Measurements from ENCODE around the gene CNTNAP2.

CNTNAP2 gene

DNA sequence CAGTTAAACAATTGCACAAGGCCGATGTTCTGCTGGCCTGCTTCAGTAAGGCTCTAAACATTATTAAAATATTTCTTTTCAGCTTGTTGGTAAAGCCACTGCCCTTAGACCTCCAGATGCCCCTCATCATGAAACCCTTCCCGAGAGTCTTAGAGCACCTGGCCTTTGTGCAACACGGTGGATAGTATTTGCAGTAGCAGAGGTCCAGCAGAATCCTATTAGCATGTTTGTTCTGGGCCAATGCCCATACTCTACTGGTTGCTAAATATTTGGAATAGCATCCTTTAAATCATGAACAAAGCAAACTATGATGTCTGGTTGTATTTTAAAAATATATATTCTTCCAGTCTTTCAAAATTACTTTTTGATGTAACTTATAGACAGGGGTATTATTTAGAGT is 584.6 kb downstream of the CNTNAP2 start:
- DNase-seq = no peak

- no peak for DNase-seq
Measured at GRCh38 chr7:146702898-146703297, 586.3 kb downstream of the CNTNAP2 start.

- no peak for DNase-seq
Measured at GRCh38 chr7:146709451-146710027, 592.9 kb downstream of the CNTNAP2 start.

GRCh38 chr7:146713205-146713604 is 596.6 kb downstream of the CNTNAP2 start:
- no peak for DNase-seq

DNA sequence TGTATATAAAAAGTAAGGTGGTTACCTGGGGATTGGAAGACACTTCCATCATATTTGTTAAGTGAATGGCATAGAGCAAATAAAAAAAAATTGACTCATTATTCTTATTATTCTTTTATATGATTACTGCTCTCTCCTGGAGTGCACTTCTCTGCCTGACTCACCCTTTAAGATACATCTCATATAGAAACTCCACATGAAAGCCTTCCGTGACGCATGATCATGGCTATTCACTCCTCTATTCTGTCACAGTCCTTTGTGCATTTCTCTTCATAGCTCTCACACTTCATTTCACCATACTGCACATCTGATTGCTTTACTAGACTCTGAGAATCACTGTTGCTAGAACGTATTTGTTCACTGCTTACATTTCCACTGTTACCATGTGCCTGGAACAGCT is 597.3 kb downstream of the CNTNAP2 start:
- no peak for DNase-seq

DNA sequence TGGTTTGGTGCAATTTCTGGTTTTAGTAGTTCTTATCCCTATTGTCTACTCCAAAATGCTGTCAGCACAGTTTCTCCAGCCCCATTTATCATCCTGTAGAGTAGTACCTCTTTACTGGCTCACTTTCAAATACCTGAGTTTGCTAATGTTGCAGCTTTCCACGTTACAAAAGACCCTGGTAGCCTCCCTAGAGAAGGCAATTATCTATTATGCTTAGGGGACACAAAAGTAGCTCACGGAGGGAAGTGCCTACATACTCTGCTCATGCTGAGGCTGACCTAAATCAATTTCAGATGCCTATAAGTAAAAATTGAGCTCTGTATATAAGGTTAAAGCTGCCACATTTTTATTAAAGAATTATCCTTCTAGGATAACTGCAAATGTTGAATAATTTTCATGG is 603.6 kb downstream of the CNTNAP2 start:
- no peak for DNase-seq

- no peak for DNase-seq
Measured at GRCh38 chr7:146722986-146723385, 606.4 kb downstream of the CNTNAP2 start.

DNA sequence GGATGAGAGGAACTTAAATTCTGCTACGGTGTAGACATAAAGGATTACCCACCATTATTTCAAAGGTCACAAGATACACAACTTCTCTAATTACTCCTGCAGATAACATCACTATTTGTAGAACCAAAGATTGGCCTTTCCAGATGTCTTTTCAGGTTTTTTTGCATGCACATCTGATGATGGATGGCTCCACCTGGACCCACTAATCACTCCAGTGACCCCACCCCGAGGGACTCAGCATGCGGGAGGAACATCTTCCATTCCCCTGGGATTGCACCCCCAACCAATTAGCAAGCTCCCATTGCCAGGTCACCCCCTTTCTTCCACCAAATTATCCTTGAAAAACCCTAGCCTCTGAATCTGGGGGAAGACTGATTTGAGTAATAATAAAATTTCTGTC is 608.9 kb downstream of the CNTNAP2 start:
- DNase-seq = no peak

DNA sequence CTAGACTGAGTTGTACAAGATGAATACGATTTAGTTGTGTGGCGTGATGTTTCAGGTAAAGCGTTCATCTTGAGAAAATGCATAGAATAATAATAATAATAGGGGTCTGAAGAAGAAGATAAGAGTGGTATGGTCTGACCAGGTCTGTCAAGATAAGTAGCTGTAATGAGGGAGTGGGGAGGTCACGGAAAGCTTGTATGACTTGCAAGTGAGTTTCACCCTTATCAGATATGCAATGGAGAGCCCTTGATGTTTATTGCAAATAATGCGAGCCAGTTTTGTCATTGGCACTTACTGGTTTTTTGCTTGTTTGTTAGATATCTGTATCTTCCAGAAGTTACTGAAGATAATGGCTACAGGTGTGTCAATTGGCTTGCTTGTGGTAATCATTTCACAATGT is 611.5 kb downstream of the CNTNAP2 start:
- no peak for DNase-seq

GRCh38 chr7:146728611-146729010 is 612.0 kb downstream of the CNTNAP2 start:
- DNase-seq = no peak

DNA sequence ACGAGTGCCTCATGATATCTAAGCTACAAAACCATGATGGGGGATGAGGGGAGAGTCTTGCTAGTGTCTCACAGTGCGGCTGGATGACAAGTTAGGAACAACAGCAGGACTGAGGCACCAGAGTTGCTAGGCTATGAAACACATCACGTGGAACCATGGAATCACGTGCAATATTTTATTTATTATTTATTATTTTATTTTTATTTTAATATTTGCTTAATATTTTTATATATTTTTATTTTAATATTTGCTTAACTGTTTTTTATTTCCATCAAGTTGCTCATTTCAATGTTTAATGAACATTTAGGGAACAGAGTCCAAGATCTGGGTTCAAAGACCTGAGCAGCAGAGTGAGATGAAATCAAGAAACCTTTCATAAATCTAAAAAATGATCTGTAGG is 614.6 kb downstream of the CNTNAP2 start:
- DNase-seq = no peak

DNA sequence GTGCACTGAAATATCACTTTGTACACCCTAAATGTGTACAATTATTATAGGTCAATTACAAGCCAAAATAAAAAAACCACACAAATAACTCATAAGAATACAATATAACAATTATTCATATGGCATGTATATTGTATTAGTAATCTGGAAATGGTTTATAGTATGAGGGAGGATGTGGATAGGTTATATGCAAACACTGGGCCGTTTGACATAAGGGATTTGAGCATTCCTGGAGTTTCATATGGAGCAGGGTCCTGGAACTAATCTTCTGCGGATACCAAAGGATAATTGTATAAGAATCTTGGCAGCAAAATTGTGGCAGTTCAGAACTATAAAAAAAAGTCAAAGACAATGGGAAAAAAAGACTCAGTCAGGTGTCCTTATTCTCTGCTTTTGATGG is 619.4 kb downstream of the CNTNAP2 start:
- no peak for DNase-seq

- DNase-seq = no peak
Measured at GRCh38 chr7:146736446-146737190, 620.0 kb downstream of the CNTNAP2 start.

DNA sequence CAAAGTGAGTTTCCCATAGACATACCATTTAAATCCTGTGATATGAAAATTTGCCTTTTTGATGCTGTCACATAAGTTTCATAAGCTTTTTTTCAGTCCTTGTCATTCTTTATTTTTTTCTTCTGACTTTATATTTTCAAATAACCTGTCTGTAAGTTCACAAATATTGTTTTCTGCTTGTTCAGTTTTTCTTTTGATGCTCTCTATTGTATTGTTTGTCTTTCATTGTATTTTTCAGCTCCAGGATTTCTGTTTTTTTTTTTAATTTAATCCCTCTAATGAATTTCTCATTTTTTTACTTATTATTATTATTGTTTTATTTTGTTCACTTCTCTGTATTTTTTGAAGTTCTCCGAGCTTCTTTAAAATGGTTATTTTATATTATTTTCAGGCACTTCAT is 623.4 kb downstream of the CNTNAP2 start:
- no peak for DNase-seq

GRCh38 chr7:146741911-146742310 is 625.3 kb downstream of the CNTNAP2 start:
- DNase-seq = no peak

GRCh38 chr7:146754385-146754784 is 637.8 kb downstream of the CNTNAP2 start:
- DNase-seq = no peak

DNA sequence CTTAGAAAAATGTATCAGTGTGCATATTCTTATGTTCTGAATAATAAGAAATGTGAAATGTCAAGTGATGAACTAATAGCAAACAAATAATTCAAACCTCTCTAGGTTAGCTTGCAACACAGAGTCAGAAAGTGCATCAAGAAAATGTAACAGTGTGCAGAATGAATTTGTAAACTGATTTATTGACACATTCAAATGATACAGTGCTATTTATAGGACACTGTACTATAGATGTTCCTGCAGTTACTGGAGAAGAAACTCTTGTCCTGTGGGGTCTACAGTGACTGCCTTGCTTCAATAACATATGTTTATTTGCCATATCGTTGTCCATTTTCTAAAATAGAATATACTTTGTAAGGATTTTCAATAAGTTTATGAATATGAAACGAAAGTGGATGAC is 639.0 kb downstream of the CNTNAP2 start:
- no peak for DNase-seq

- no peak for DNase-seq
Measured at GRCh38 chr7:146764458-146764857, 647.9 kb downstream of the CNTNAP2 start.

DNA sequence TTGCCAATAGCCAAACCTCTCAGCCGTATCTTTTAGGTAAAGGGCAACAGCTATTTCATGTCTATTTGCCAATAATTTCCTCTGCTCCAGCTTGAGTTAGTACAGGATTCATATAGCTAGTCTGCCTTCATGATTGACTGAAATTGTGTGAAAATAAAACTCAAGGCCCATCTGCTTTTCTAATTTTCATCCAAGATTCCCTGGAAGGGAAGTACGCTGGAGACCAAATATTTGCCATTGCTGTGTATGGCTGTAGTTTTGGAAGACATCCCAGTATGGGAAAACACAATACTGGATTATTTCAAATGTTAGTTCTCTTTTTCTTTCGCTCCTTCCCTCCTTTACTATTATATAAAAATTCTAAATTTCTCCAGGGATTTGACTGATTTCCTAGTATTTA is 652.4 kb downstream of the CNTNAP2 start:
- no peak for DNase-seq

- DNase-seq = no peak
Measured at GRCh38 chr7:146772601-146773000, 656.0 kb downstream of the CNTNAP2 start.

DNA sequence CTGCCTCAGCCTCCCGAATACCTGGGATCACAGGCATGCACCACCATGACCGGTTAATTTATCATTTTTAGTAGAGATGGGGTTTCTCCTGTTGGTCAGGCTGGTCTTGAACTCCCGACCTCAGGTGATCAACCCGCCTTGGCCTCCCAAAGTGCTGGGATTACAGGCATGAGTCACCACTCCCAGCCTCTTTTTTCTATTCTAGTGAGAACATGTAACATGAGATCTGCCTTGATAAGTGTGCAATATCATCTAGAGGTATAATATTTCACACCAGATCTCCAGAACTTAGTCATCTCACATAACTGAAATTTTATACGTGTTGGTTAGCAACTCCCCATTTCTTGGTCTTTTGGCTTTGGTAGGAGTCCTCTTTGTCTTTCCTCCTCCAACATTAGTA is 656.9 kb downstream of the CNTNAP2 start:
- no peak for DNase-seq

GRCh38 chr7:146781352-146782116 is 664.9 kb downstream of the CNTNAP2 start:
- DNase-seq = no peak

DNA sequence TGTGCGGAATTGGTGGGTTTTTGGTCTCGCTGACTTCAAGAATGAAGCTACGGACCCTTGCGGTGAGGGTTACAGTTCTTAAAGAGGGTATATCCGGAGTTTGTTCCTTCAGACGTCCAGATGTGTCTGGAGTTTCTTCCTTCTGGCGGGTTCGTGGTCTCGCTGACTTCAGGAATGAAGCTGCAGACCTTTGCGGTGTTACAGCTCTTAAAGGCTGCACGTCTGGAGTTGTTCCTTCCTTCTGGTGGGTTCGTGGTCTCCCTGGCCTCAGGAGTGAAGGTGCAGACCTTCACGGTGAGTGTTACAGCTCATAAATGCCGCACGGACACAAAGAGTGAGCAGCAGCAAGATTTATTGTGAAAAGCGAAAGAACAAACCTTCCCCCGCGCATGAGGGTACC is 670.7 kb downstream of the CNTNAP2 start:
- no peak for DNase-seq

DNA sequence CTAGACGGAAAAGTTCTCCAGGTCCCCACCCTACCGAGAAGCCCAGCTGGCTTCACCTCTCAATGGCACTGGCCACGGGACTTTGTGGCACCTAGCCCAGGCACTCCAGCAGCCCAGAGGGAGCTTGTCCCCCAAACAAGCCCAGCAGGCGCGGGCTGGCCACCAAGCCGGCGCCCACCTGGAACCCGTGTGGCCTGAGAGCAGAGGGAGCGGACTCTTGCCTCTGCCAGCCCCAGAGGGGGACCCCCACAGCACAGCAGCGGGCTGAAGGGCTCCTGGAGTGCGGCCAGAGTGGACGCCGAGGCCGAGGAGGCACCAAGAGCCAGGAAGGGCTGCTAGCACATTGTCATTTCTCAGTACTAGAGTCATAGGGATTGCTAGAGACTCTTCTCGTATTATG is 671.4 kb downstream of the CNTNAP2 start:
- no peak for DNase-seq
